ENCODE measurements around the gene SLC39A3.
"Not testable (repeated sequence)": the region's sequence is repeated elsewhere in the genome, so short reads cannot be mapped to it uniquely, and the experiment has no call there.

Gene SLC39A3

DNA sequence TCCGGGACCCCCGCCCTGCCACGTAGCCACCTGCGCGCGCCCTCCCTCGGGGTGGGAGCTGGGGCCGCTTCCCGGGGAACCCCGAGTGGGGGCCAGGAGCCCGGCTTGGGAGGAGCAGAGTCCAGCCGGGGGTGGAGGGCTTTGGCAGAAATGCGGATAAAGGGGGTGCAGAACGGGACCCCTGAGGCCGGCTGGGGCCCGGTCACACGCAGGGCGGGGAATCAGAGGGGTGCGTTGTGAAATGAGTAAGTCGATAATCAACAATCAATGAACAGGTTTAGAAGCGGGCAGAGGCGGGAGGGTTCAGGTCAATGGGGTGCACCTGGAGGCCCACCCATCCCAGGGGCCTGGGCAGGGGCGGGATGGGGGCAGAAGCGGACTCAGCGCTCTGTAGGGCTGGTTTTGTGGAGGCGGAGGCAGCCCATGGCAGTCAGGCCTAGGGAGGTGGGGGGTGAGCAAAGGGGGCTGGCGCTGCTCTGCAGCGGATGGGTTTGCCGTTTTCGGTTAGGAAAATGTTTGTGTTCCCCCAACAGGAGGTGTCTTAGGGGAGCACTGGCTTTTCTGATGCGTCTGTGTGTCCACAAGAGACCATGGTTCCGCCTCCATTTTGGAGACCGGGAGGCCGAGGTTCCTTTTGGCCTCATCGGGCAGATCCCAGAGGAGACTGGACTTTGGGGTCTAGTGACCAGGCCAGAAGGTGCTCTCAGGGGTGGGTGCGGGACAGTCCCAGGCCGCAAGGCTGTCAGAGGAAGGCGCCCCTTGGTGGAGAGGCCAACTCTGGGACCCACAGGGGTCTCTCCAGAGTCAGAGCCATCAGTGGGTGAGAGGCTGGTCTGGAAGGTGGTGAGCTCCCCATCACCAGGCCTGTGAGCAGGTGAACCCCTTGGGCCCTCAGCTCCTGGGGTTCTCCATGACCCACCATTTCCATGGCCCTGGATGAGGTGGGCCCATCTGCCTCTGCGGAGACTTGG lies 18.0 kb downstream of the SLC39A3 start:
- DNase-seq = no peak

DNA sequence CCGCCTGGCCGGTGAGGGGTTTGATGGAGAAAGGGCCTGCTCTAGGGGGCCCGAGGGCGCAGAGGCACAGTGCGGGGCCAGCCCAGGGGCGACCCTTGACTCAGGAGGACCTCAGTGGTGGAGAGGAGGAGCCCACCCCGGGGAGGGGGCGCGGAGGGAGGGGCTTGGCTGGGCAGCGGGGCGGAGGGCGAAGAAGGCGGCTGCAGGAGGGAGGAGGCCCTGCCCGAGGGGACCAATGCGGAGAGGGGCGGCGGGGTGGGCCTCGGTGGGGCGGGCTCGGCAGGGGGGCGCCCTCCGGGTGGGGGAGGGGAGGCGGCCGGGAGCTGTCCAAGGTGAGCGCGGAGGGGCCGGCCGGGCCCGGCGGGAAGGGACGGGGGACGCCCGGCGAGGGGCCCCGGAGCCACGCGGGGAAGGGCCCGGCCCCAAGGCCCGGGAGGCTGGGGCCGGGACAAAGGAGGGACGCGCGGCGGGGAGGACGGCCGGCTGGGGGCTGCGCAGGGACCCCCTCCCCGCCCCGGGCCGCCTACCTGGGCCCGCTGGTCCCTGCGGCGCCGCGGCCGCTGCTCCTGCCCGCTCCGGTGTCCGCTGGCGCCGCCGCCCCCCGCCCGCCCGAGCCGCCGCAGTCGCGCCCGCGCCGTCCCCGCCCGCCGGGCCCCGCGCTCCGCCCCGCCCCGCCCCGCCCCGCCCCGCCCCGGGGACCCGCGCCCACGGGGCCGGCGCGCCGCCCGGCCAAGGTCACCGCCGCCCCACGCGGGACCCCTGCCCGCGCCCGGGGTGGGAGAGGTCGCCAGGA lies 18.8 kb downstream of the SLC39A3 start, which contains the start of gene DIRAS1:
TSS of gene DIRAS1 (minus strand) at position 596 of the 793 bp plus-strand sequence. CDS start 3,566 bp downstream, outside the sequence.
- no peak for DNase-seq

DNA sequence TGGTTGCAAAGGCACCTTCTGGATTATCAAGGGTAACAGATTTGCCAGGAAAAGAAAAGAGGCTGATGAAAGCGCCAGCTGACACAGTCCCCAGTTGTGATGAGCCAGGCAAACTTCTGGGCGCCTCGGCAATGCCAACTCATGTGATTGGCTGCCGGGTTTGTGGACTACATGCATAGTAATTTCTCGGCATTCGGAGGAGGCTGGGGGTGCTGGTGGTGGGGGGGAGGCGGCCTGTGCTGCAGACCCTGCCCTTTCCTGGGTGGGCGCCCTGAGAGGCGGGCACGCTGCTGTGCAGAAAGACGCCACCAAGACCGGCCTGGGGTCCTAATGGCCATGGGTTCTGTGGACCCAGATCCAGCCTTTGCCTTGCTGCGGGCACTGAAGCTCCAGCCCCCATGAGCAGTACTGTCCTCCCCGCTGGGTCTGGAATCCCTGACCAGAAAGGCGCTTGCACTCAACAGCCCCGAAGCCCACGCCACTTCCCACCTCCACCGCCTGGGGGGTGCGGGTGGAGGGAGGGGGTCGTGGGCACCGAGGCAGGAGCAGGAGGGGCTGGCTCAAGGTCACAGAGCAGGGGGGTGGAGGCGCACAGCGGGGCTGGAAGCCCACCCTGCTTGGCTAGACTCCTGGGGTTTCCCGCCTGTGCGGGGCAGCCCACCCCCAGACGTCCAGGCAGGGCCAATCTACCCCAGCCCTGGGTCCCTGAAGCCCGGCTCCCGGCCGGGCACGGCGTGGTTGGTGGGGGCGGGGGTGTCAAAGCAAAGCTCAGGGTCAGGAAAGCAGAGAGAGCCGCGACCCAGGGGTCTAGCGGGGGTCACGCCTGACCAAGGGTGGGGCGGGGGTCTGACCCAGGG lies 19.7 kb downstream of the SLC39A3 start:
- no peak for DNase-seq

DNA sequence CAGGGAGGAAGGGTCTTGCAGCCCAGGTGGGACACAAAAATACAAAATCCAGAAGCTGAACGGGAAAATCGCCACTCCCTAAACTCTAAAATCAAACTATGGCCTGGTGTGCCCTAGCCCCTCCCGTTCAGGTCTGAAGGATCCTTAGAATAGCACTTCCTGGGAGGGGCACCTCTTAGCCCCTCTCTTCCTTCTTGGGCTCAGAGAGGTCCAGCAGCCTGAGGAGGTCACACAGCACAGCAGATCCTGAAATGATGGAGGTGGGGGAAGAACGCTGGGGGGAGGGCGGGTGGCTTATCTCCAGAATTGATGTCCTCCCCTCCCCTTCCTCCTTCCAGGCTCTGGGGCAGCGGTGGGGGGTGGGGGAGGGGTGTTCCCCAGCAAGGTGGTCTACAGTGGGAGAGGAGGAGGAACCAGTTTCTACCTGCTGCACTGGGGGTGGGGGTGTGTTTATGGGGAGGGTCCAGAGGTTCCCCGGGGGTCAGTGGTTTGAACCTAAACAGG lies 20.5 kb downstream of the SLC39A3 start:
- no peak for DNase-seq

DNA sequence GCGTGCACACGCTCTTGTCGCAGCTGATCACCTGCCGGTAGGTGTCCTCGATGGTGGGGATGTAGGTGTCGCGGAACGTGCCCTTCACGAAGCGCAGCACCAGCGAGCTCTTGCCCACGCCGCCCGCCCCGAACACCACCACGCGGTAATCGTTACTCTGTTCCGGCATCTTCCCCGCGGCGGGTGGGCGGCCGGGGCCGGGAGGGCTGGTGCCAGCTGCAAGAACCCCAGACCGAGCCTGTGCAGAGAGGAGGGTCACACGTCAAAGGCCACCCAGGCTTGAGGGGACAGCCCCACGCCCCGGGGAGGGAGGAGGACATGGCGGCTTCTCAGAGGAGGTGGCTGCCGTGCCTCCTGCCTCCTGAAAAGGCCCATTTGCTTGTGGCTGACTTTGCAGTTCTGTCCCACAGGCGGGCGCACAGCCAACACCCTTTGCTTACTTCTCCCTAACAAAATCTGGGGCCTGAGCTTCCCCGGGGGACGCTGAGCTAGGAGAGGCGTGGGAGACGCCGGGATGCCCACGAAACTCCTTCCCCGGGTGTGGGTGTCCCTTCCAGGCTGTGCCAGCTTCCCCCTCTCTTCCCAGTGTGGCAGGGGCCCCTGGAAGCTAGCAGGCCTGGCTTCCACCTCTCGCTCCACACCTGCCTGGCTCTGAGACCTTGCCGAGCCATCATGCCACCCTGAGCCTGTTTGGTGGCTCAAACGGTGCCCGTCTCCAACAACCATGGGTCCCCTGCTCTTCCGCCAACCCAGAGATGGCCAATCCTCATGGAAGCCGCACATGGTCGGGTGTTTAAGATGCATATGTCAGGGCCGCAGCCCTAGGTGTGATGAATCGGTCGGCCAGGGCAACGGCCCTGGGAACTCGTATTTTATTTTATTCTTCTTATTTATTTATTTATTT lies 21.9 kb downstream of the SLC39A3 start:
- DNase-seq = no peak

DNA sequence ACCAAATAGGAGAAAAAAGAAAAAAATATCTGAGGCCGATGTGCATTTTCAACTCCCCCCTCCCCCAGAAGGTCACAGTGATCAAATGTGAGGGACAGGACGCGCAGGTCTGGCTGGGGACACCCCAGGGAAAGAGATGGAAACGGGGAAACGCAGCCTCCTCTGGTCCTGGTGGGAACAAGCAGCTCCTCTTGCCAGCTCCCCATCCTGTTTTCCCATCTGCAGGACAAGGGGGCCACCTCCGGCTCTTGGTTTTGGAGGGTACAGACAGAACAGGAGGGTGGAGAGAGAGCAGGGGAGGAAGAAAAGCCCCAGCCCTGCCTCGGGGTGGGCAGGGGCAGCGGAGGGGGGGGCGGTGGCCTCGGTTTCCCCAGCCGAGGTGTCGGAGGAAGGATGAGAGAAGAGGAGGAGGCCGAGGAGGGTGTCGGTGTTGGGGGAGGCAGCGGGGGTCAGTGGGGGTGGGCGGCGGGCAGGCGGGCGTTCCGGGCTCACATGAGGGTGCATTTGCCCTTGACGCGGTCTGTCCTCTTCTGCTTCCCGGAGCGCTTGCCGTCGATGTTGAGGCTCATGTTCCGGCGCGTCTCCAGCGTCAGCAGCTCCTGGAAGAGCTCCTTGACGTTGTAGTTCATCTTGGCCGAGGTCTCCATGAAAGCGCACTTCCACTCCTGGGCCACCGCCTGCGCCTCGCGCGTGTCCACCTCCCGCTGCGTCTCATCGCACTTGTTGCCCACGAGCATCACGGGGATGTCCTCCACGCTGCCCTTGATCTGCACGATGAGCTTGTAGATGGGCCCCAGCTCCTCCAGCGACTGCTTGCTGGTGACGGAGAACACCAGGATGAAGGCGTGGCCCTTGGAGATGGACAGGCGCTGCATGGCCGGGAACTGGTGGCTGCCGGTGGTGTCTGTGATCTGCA lies 22.8 kb downstream of the SLC39A3 start:
- DNase-seq = no peak

DNA sequence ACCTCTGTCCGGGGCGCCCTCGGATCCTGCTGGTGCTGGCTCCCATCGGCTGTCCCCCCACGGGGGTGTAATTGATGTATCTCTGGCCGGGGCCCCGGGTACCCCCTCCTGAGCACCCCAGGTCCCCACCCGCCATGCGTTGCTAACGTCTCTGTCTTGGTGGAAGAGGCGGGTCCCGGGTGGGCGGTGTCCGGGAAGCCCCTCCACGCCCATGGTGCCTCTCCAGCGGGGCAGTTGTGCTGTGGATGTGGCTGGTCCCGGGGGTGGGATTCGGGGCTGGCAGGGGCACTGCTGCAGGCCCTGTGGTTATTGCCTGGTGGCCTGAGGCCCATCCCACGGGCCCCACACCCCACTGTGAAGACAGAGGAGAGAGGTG lies 23.6 kb downstream of the SLC39A3 start:
- DNase-seq = no peak

DNA sequence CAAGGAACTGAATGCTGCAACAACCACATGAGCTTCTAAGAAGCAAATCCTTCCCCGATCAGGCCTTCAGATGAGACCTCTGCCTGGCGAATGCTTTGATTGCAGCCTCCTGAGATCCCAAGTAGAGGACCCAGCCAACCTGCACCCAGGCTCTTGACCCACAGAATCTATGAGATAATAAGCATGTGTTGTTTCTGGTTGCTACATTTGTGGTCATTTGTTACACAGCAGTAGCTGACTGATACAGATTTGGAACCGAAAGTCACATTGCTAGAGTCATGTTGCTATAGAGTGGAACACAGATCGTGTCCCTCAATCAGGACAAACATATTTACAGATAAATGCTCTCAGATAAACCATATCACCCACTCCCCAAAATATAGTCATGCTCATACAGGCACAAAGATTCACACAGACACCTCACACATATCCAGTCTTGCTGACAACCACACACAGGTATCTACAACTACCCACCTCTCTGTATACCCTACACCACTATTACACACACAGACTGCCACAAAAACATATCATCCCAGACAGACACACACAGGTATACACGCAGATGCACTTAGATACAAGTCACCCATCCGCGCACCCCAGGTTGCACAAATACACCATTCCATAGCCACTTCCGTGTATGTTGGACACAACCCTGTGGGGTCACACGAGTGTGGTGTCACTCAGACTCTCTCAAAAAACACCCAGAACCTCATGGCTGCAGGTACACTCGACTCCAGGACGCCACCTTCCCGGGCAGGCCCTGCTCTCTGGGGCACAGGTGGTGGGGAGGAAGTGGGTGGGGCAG lies 24.1 kb downstream of the SLC39A3 start:
- DNase-seq = no peak

DNA sequence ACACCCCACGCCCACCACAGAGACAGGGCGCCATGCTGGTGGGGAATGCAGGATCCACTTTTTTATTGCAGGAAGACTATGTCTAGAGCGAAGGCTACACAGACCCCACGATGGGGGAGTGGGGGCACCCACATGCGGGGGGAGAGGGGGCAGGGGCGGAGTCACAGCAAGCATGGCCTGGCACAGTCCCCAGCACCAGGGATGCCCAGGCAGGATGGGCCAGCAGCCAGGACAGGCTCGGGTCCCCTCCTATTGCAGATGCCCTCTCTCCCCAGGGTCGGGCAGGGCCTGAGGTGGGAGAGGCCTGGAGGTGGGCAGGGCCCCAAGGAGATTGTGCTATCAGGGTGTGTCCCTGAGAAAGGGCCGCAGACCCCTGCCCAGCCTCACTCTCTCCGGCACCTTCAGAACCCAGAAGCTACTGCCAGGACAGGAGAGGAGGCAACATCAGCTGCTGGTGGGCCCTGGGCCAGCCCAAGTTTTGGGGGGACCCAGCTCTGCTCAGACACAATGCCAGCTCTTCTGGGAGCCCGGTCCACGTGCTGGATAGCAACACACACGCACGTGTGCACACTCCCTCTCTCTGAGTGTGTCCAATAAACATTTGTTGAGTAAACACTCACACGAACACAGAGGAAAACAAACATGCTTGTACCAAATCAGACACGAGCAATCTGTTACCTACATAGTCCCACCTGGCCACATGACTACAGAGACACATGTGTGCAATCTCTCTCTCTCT lies 25.1 kb downstream of the SLC39A3 start:
- DNase-seq = no peak

DNA sequence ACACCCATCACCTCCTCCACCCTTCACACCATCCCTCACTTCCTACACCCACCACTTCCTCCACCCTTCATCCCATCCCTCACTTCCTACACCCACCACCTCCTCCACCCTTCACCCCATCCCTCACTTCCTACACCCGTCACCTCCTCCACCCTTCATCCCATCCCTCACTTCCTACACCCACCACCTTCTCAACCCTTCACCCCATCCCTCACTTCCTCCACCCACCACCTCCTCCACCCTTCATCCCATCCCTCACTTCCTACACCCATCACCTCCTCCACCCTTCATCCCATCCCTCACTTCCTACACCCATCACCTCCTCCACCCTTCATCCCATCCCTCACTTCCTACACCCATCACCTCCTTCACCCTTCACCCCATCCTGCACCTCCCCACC lies 25.7 kb downstream of the SLC39A3 start:
- DNase-seq = not testable (repeated sequence)

DNA sequence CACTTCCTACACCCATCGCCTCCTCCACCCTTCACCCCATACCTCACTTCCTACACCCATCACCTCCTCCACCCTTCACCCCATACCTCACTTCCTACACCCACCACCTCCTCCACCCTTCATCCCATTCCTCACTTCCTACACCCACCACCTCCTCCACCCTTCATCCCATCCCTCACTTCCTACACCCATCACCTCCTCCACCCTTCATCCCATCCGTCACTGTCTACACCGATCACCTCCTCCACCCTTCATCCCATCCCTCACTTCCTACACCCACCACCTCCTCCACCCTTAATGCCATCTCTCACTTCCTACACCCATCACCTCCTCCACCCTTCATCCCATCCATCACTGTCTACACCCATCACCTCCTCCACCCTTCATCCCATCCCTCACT lies 26.6 kb downstream of the SLC39A3 start:
- not testable (repeated sequence) for DNase-seq

DNA sequence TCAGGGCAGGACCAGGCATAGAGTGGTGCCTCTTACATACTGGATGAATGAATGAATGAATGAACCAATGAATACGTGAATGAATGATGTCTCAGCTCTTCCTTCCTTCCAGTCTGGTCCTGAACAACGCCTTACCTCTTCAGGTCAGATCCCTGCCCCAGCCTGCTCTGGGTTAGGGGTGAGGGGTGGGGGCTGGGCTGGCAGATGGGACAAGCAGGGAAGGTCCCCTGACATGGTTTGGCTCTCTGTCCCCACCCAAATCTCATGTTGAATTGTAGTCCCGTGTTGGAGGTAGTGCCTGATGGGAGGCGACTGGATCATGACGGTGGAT lies 28.0 kb downstream of the SLC39A3 start:
- DNase-seq = no peak

DNA sequence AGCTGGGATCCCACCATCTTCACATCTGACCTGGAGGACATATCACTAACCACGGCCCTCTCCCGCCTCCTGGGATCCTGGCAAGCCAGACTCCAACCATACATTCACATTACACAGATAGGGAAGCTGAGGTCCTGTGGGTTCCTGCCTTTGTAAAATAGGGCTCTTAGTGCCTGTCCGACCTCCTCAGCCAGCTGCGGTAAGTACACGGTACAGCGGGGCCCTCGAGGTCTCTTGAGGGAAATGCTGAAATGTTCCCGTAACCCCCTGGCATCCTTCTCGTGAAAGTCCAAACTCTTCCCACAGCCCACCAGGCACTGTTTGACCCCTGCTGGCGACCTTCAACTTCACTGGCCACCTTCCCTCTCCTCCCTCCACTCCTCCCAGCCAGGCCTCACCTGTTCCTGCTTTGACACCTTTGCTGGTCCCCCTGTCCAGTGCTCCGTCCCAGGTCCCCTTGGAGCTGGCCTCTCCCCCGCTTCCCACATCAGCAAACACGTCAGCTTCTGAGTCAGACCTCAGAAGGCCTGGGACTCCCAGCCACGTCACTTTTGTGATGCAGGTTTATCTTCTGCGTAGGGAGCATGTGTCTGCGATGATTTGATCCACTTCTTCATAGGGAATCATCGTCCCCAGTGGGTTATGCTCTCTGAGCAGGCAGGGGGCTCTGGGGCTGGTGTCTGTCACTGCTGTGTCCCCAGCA lies 28.5 kb downstream of the SLC39A3 start:
- DNase-seq = no peak

DNA sequence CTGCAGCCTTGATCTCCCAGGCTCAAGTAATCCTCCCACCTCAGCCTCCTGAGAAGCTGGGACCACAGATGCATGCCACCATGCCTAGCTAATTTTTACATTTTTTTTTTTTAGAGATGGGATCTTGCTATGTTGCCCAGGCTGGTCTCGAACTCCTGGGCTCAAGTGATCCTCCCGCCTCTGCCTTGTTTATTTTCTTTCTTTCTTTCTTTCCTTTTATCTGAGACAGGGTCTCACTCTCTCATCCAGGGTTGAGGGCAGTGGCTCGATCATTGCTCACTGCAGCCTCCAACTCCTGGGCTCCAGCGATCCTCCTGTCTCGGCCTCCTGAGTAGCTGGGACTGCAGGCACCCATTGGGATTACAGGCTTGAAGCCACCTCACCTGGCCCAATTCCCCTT lies 33.6 kb downstream of the SLC39A3 start:
- DNase-seq = no peak

DNA sequence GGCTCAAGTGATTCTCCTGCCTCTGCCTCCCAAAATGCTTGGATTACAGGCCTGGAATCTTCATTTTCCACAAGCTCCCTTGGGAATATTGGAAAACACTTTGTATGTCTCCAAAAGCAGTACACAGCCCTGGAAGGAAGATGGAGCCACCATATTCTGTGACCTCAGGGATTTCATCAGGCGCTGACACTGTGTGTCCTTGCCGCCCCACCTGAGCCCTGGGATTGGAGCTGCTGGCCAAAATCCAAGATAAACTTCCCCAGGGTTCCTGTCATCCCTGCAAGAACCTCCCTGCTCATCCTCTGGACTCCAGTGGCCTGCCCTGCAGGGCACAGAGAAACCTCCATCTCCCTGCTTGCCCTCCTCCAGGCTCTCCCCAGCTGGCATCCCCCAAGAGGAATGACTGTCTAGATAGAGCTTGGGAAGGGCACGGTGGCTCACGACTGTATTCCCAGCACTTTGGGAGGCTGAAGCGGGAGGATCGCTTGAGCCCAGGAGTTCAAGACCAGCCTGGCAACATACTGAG lies 36.1 kb downstream of the SLC39A3 start:
- DNase-seq = no peak

DNA sequence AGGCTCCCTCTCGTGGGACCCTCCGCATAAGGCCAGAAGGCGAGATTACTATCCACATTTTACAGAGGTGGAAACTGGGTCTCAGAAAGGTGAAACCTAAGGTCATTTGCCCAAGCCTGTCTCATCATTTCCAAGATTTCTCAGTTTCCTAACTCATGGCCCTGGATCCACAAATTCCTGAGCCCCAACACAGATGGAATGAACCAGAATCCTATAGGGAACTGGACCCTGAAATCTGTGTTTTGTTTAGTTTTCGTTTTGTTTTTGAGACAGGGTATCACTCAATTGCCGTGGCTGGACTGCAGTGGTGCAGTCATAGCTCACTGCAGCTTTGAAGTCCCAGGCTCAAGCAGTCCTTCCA lies 36.8 kb downstream of the SLC39A3 start:
- DNase-seq = no peak

DNA sequence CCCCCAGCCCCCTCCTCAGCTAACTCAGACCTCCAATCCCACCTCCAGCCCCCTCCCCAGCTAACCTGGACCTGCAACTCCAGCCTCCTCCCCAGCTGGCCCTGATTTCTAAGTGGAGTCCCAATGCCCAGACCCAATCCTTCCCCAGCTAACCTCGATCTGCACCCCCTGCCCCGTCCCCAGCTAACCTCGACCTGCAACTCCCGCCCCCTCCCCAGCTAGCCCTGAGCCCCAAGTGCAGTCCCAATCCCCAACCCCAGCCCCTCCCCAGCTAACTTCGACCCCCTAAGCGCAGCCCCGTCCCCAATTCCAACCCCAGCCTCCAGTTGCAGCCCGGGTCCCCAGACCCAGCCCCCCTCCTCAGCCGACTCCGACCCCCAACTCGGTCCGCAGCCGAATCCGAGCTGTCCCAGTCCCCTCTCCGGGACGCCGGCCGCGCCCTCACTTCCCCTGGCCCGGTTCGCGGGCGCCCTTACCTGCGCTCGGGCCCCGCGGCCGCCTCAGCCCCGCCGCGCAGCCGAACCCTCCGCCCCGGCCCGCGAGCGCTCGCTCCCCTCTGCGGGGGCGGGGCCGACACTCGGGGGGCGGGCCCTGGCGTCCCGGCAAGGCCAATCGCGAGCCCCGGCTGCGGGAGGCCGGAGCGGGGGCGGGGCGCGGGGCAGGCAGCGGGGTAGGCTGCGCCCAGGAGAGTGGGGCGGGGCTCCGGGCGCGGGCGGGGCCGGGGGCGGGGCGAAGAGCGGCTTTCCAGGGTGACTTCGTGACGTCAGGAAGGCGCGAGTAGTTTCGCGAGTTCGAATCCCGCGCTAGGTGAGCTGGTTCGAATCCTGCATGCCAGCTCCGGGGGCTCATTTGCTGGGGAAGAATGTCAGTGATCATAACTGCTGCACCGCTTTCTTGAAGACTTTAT lies 37.4 kb downstream of the SLC39A3 start, which contains the start of gene GNG7:
TSS of gene GNG7 (minus strand) at position 525 of the 907 bp plus-strand sequence. CDS start 182,006 bp downstream, outside the sequence.
- DNase-seq = no peak
